Loucy (cell line): ENCODE measurements around the gene TMEM129.

ENCODE experiments used
- H2AFZ ChIP-seq: fragments of 200-600 bp; sonication (generic); 2 replicates; pipeline ENCODE4 v1.6.0; 2016; ENCODE audit warnings: antibody characterized with exemption, mild to moderate bottlenecking, low read length, moderate library complexity
- H3F3A ChIP-seq: fragments of 200-600 bp; 2 replicates; pipeline ENCODE4 v1.6.0; 2016; ENCODE audit warnings: antibody characterized with exemption, low read depth, mild to moderate bottlenecking
- H3K27me3 ChIP-seq: fragments of 200-600 bp; sonication (generic); 2 replicates; pipeline ENCODE4 v1.6.1; 2014; ENCODE audit warnings: low read length, mild to moderate bottlenecking; ENCODE audit not compliant: insufficient read depth, poor library complexity, severe bottlenecking
- H3K36me3 ChIP-seq: fragments of 200-600 bp; sonication (generic); 2 replicates; pipeline ENCODE4 v1.6.1; 2016; ENCODE audit warnings: low read length; ENCODE audit not compliant: insufficient read depth
- H3K4me1 ChIP-seq: fragments of 200-600 bp; sonication (generic); 2 replicates; pipeline ENCODE4 v1.5.1; 2014; ENCODE audit warnings: low read length, mild to moderate bottlenecking; ENCODE audit not compliant: insufficient read depth, poor library complexity, severe bottlenecking
- H3K4me2 ChIP-seq: fragments of 200-600 bp; sonication (generic); 2 replicates; pipeline ENCODE4 v1.6.0; 2014; ENCODE audit warnings: antibody characterized with exemption, low read length, low read depth, mild to moderate bottlenecking; ENCODE audit not compliant: poor library complexity, severe bottlenecking
- H3K4me3 ChIP-seq: fragments of 200-600 bp; sonication (generic); 2 replicates; pipeline ENCODE4 v1.5.1; 2014; ENCODE audit warnings: low read length, mild to moderate bottlenecking, mixed read lengths; ENCODE audit not compliant: poor library complexity, severe bottlenecking
- H3K79me2 ChIP-seq: fragments of 200-600 bp; sonication (generic); 2 replicates; pipeline ENCODE4 v1.6.1; 2014; ENCODE audit warnings: low read length; ENCODE audit not compliant: insufficient read depth
- H3K9ac ChIP-seq: fragments of 200-600 bp; sonication (generic); 2 replicates; pipeline ENCODE4 v1.6.0; 2014; ENCODE audit warnings: mild to moderate bottlenecking, low read depth, low read length, moderate library complexity; ENCODE audit not compliant: poor library complexity, severe bottlenecking
- H3K9me2 ChIP-seq: fragments of 200-600 bp; sonication (generic); replicated peaks from 2 replicates; pipeline ENCODE4 v1.6.1; 2016; ENCODE audit warnings: low read depth, low read length, mixed read lengths
- H3K9me3 ChIP-seq: fragments of 200-600 bp; sonication (generic); 2 replicates; pipeline ENCODE4 v1.6.1; 2014; ENCODE audit warnings: mild to moderate bottlenecking, antibody characterized with exemption, low read length, low read depth; ENCODE audit not compliant: insufficient read depth
- H4K20me1 ChIP-seq: fragments of 200-600 bp; sonication (generic); 2 replicates; pipeline ENCODE4 v1.6.0; 2014; ENCODE audit warnings: antibody characterized with exemption, low read length, mild to moderate bottlenecking; ENCODE audit not compliant: insufficient read depth, poor library complexity, severe bottlenecking
- CTCF ChIP-seq: fragments of 200-600 bp; sonication (generic); conservative IDR thresholded peaks from 2 replicates; pipeline ENCODE4 v1.5.1; 2014; ENCODE audit warnings: mild to moderate bottlenecking, antibody characterized with exemption, low read length
- EZH2phosphoT487 ChIP-seq: fragments of 200-600 bp; IDR thresholded peaks from 2 replicates; pipeline ENCODE4 v1.6.1; 2018; ENCODE audit warnings: antibody characterized with exemption, mild to moderate bottlenecking, moderate library complexity, borderline replicate concordance

TMEM129 gene

DNA sequence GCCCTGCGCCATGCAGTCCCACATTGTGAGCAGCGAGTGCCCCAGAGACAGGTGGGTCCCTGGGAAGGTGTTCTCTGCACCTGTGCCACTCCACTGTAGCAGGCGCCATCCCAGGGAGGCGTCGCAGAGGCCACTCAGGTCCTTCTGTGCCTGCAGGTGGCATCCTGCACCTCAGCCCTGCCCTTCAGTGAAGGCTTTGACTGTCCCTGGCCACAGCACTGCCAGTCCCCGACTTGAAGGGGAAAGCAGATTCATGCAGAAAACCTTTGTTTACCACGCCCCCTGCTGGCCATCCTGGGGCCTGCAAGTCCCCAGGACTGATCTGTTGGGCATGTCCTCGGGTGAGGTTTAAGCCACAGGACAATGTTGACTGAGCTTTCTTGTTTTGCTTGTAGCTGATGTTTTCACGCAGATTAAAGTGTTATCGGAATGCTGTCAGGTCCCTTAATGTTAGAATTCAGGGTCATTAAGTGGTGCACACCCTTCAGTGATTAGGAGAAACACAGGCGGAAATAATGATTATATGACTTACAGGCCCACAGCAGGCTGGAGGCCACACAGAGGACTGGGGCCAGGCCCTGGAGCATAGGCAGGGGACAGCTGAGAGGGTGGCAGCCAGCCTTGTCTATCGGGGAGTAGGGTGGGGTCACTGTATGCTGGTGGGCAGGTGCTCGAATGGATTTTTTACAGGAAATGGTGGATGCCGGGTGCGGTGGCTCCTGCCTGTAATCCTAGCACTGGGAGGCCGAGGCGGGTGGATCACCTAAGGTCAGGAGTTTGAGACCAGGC is 5.2 kb upstream of the TMEM129 start:
- peak overlapping the region; percentile 40 for H3K4me2 ChIP-seq
- peak overlapping the region; percentile 31 for H3K4me3 ChIP-seq
- peaks cover 58% of the 10 kb centered on the region for H4K20me1 ChIP-seq
- no peak for TF ChIP-seq EZH2phosphoT487
- peak; percentile 98 for TF ChIP-seq CTCF
- H3K9me3 ChIP-seq, result no peaks in the 10 kb centered on the region
- H3K27me3 ChIP-seq, result no peaks in the 10 kb centered on the region
- peaks cover 19% of the 10 kb centered on the region for H3K4me1 ChIP-seq
- H2AFZ ChIP-seq, result no peak overlapping the region
- H3F3A ChIP-seq, result no peaks in the 10 kb centered on the region
- no peaks in the 10 kb centered on the region for H3K9me2 ChIP-seq
- H3K36me3 ChIP-seq, result peaks cover 70% of the 10 kb centered on the region; the same call in 1 of the 2 replicates
- peak overlapping the region; percentile 56 for H3K9ac ChIP-seq
- peaks cover 99% of the 10 kb centered on the region for H3K79me2 ChIP-seq

DNA sequence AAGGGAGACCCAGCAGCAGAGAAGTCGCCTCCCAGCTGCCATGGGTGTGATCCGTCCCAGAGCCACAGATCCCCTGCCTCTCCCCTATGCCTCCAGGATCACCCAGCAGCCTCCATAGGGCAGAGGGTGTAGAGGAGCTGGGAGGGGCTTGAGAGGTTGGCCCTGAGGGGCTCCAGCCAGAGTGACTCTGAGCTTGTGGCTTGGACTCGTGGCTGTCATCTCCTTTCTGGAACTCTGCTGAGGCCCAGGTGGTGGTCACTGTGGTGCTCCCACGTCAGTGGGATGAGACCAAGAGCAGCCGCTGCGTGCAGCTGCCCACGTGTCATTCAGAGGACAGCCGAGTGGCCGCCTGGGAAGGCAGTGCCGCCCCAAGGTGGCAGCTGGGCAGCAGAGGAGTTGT is 4.4 kb upstream of the TMEM129 start:
- Histone ChIP-seq H3K9ac (no peak overlapping the region), H3F3A (no peaks in the 10 kb centered on the region), H3K4me1 (peaks cover 19% of the 10 kb centered on the region)

DNA sequence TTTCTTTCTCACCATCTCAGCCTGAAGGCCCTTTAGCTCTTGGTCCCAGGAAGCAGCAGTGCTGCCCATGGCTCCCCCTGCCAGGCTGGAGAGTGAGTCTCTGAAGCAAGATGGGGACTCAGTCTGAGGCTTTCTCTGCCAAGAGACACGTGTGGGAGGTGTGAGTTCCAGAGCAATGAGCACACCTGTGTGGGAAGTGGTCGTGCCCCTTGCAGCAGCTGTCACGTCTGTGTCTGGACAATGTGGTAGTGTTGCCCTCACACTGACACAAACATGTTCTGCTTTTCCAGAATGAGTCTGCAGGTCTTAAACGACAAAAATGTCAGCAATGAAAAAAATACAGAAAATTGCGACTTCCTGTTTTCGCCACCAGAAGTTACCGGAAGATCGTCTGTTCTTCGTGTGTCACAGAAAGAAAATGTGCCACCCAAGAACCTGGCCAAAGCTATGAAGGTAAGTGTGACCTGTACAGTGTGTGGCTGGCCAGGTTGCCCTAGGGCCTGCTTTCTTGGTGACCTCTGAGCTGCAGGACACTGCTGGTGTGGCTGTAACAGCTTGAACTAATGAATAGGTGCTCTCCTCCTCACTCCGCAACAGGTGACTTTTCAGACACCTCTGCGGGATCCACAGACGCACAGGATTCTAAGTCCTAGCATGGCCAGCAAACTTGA is 2.1 kb upstream of the TMEM129 start:
- Histone ChIP-seq H3K27me3 (no peaks in the 10 kb centered on the region), H3K79me2 (peaks cover 93% of the 10 kb centered on the region), H3K36me3 (peaks cover 44% of the 10 kb centered on the region; the same call in 1 of the 2 replicates), H3K9me3 (no peaks in the 10 kb centered on the region), H4K20me1 (peaks cover 60% of the 10 kb centered on the region), H3F3A (no peaks in the 10 kb centered on the region), H3K4me1 (peaks cover 24% of the 10 kb centered on the region), H3K4me2 (peak overlapping the region; percentile 88), H2AFZ (no peak overlapping the region), H3K9ac (peak overlapping the region; percentile 97), H3K9me2 (no peaks in the 10 kb centered on the region), H3K4me3 (peak overlapping the region; percentile 99)
- no peak for TF ChIP-seq CTCF
- no peak for TF ChIP-seq EZH2phosphoT487

More for the DNA sequence above, 4.4 kb upstream of the TMEM129 start:
- peaks cover 62% of the 10 kb centered on the region; the same call in 1 of the 2 replicates for H3K36me3 ChIP-seq
- H3K9me2 ChIP-seq, result no peaks in the 10 kb centered on the region
- H4K20me1 ChIP-seq, result peaks cover 56% of the 10 kb centered on the region
- H3K27me3 ChIP-seq, result no peaks in the 10 kb centered on the region
- H3K4me3 ChIP-seq, result no peak overlapping the region
- H3K9me3 ChIP-seq, result no peaks in the 10 kb centered on the region
- peaks cover 91% of the 10 kb centered on the region for H3K79me2 ChIP-seq
- H3K4me2 ChIP-seq, result peak overlapping the region; percentile 40
- TF ChIP-seq CTCF (no peak), EZH2phosphoT487 (no peak)
- H2AFZ ChIP-seq, result no peak overlapping the region
